Vagina (tissue), 2 donors: ENCODE measurements around the gene AMZ2.
"Not testable (repeated sequence)": the region's sequence is repeated elsewhere in the genome, so short reads cannot be mapped to it uniquely, and the experiment has no call there.

Source experiments
- CTCF ChIP-seq, 3 experiments: fragments of 450-650 bp in 2 of 3; fragments of 200-600 bp in 1 of 3; sonication (generic) in 1 of 3; IDR thresholded peaks; one replicate each; pipeline ENCODE4 v1.5.1; 2017 to 2019; ENCODE audit warnings: antibody characterized with exemption in 3 of 3, mild to moderate bottlenecking in 2 of 3, moderate library complexity in 2 of 3
- POLR2AphosphoS5 ChIP-seq, 2 donors: sonication (generic); formaldehyde crosslinking; IDR thresholded peaks; one replicate each; pipeline ENCODE4 v1.9.0; 2017; ENCODE audit warnings: antibody characterized with exemption in 2 of 2, mild to moderate bottlenecking in 2 of 2, low read depth in 1 of 2; ENCODE audit not compliant: insufficient read depth in 1 of 2

GRCh38 chr17:68235336-68235791, 12.5 kb upstream of the AMZ2 start:
- not testable (repeated sequence) for TF ChIP-seq CTCF (IDR thresholded peaks at IDR 0.05); POLR2AphosphoS5 (IDR thresholded peaks at IDR 0.05; ENCODE audit: insufficient read depth in 1 of 2, low read depth in 1 of 2)
